Endodermal cell (in vitro differentiated cells): ENCODE results near the gene PDZRN4. TPM values are rescaled to one million over a fixed set of nuclear protein-coding genes. Genes with fewer than 3 reads are reported as not detected.
A peak's percentile ranks its signal among the peaks of the same experiment; 100 is the strongest.
"Not testable (repeated sequence)": the region's sequence is repeated elsewhere in the genome, so short reads cannot be mapped to it uniquely, and the experiment has no call there.

ENCODE experiments used
- DNase-seq: peaks from one replicate; pipeline ENCODE4 v3.0.0-alpha.2; 2017
- H3K27ac ChIP-seq: 2 replicates; pipeline ENCODE4 v1.5.1; 2013; ENCODE audit warnings: mild to moderate bottlenecking, low read depth, low read length, moderate library complexity
- H3K27me3 ChIP-seq: 2 replicates; pipeline ENCODE4 v1.6.1; 2013; ENCODE audit warnings: mild to moderate bottlenecking, low read length, moderate library complexity; ENCODE audit not compliant: insufficient read depth, control insufficient read depth, poor library complexity, severe bottlenecking
- H3K36me3 ChIP-seq: 2 replicates; pipeline ENCODE4 v1.7.0; 2013; ENCODE audit warnings: mild to moderate bottlenecking, low read length, moderate library complexity; ENCODE audit not compliant: control insufficient read depth, insufficient read depth
- H3K4me1 ChIP-seq: one replicate; pipeline ENCODE4 v1.7.0; 2013; ENCODE audit warnings: low read length; ENCODE audit not compliant: control insufficient read depth, insufficient read depth
- H3K4me3 ChIP-seq: 2 replicates; pipeline ENCODE4 v1.5.1; 2013; ENCODE audit warnings: mild to moderate bottlenecking, low read length, moderate library complexity
- H3K9ac ChIP-seq: 2 replicates; pipeline ENCODE4 v1.6.1; 2013; ENCODE audit warnings: mild to moderate bottlenecking, low read length, moderate library complexity; ENCODE audit not compliant: poor library complexity, severe bottlenecking; ENCODE audit errors: extremely low read depth
- H3K9me3 ChIP-seq: 2 replicates; pipeline ENCODE4 v1.6.1; 2013; ENCODE audit warnings: mild to moderate bottlenecking, low read length, moderate library complexity; ENCODE audit not compliant: control insufficient read depth
- H3K27ac Mint-ChIP-seq: 2 replicates; pipeline ENCODE4 v1.8.0; 2020; ENCODE audit warnings: mixed read lengths
- H3K27me3 Mint-ChIP-seq: 2 replicates; pipeline ENCODE4 v1.8.0; 2021; ENCODE audit warnings: mild to moderate bottlenecking, mixed read lengths; ENCODE audit not compliant: insufficient read depth
- H3K36me3 Mint-ChIP-seq: 2 replicates; pipeline ENCODE4 v1.8.0; 2020; ENCODE audit warnings: low read depth, mixed read lengths
- H3K4me1 Mint-ChIP-seq: 2 replicates; pipeline ENCODE4 v1.8.0; 2020; ENCODE audit warnings: mixed read lengths
- H3K4me3 Mint-ChIP-seq: 2 replicates; pipeline ENCODE4 v1.8.0; 2020; ENCODE audit warnings: mild to moderate bottlenecking, moderate library complexity, mixed read lengths
- H3K9me3 Mint-ChIP-seq: 2 replicates; pipeline ENCODE4 v1.8.0; 2020; ENCODE audit warnings: mild to moderate bottlenecking, mixed read lengths
- WGBS, 2 experiments: methylation state at CpG; one replicate each; pipeline versions ENCODE4 v1.1.5 to v1.1.7; 2013; ENCODE audit warnings: missing lambda C conversion rate in 2 of 2, mixed read lengths in 1 of 2; ENCODE audit not compliant: insufficient coverage in 1 of 2, insufficient read length in 1 of 2; 5-methylcytosine and 5-hydroxymethylcytosine counted together
- total RNA-seq, 2 donors: library from RNA; stranded (reverse); fragmentation: NEBNext Ultra II Directional in 1 of 2; extraction: Animal tissue kit (Norgen Biotek cat#: 25700) in 1 of 2; gene quantifications; 2 replicates in 1 of 2; 3 replicates in 1 of 2; pipeline ENCODE4 v1.2.1, GENCODE V29; 2021
- TF ChIP-seq, protein P1 (sequence below): fragments of 200-600 bp; sonication (generic); conservative IDR thresholded peaks from 2 replicates; pipeline ENCODE4 v1.5.0; 2021; ENCODE audit warnings: antibody characterized with exemption, mild to moderate bottlenecking

The PDZRN4 gene
- total RNA-seq, 2 donors from 2014 or later, result 1.6 to 1.9 TPM

DNA sequence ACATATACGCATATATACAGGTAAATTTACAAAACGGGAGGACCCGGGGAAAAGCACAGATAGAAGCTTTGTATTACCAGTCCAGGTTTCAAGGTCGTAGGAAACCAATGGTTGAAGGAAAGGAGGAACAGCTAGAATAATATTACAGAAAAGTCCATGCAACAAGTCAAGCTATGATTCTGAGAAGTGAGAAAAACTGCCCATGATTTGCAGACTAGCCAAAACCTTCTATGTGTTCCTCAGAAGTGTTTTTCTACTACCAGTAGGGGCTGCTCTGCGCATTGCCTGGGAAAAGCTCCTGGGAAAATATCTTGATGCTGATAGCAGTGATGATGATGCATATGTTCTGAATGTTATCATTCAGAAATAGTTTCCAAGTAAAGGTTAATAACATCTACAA lies 2.2 kb downstream of the PDZRN4 start:
- no peaks in the 10 kb centered on the region for H3K9me3 Mint-ChIP-seq
- 17 to 35% methylated on average over 1 to 5 of the region's 5 CpGs for WGBS, 2 experiments
- H3K36me3 ChIP-seq, result no peaks in the 10 kb centered on the region
- H3K4me1 Mint-ChIP-seq, result peaks cover 5% of the 10 kb centered on the region
- TF ChIP-seq, protein P1, sequence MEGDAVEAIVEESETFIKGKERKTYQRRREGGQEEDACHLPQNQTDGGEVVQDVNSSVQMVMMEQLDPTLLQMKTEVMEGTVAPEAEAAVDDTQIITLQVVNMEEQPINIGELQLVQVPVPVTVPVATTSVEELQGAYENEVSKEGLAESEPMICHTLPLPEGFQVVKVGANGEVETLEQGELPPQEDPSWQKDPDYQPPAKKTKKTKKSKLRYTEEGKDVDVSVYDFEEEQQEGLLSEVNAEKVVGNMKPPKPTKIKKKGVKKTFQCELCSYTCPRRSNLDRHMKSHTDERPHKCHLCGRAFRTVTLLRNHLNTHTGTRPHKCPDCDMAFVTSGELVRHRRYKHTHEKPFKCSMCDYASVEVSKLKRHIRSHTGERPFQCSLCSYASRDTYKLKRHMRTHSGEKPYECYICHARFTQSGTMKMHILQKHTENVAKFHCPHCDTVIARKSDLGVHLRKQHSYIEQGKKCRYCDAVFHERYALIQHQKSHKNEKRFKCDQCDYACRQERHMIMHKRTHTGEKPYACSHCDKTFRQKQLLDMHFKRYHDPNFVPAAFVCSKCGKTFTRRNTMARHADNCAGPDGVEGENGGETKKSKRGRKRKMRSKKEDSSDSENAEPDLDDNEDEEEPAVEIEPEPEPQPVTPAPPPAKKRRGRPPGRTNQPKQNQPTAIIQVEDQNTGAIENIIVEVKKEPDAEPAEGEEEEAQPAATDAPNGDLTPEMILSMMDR, result peak; percentile 78
- H3K27me3 ChIP-seq, result peaks cover 40% of the 10 kb centered on the region
- H3K4me1 ChIP-seq, result peaks cover 3% of the 10 kb centered on the region
- H3K36me3 Mint-ChIP-seq, result no peaks in the 10 kb centered on the region
- H3K4me3 ChIP-seq, result peak overlapping the region; percentile 65
- H3K9ac ChIP-seq, result no peak overlapping the region
- peaks cover 51% of the 10 kb centered on the region for H3K27me3 Mint-ChIP-seq
- no peak overlapping the region for H3K4me3 Mint-ChIP-seq
- H3K9me3 ChIP-seq, result no peaks in the 10 kb centered on the region
- peak; percentile 65 for DNase-seq
- no peak overlapping the region for H3K27ac Mint-ChIP-seq
- H3K27ac ChIP-seq, result no peak overlapping the region

DNA sequence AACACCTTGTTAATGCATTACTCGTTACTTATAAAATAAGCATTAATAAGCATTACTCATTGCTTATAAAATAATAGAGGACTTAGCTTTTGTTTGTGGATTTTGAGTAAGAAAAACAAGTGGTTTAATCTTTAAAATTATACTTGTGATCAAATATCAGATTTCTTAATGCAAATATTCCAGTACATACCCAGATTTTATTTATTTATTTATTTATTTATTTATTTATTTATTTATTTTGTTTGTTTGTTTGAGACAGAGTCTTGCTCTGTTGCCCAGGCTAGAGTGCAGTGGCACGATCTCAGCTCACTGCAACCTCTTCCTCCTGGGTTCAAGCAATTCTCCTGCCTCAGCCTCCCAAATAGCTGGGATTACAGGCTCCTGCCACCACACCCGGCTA lies 3.4 kb downstream of the PDZRN4 start:
- peaks cover 40% of the 10 kb centered on the region for H3K27me3 ChIP-seq
- not testable (repeated sequence) for H3K9me3 ChIP-seq, H3K9ac ChIP-seq, H3K9me3 Mint-ChIP-seq, H3K36me3 Mint-ChIP-seq, H3K27ac ChIP-seq, H3K4me1 ChIP-seq, H3K27ac Mint-ChIP-seq, H3K4me3 Mint-ChIP-seq, H3K4me1 Mint-ChIP-seq, H3K4me3 ChIP-seq, DNase-seq, H3K36me3 ChIP-seq
- peaks cover 42% of the 10 kb centered on the region for H3K27me3 Mint-ChIP-seq
- 88% methylated on average over 2 of the region's 3 CpGs; no CpG with 5 or more reads in 1 of the 2 experiments for WGBS, 2 experiments

DNA sequence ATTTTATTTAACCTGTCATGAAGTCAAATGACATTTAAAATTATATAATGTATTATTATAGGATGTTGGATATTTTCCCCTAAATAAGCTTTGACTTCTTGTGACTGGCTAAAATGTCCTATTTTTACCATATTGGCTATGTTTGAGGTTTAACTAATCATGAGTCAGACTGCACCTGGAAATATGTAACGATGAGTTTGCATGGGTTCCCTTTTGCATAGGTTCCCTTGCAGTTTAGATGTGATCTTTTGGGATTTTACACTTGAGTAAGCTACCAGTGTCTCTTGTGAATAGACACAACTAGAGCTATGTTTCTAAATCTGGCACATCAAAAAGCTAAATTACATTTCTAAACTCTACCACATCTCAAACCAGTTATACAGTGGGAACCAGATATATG lies 5.2 kb downstream of the PDZRN4 start:
- H3K27ac ChIP-seq, result no peak overlapping the region
- H3K9me3 ChIP-seq, result no peaks in the 10 kb centered on the region
- H3K4me3 Mint-ChIP-seq, result no peak overlapping the region
- H3K4me3 ChIP-seq, result no peak overlapping the region
- H3K36me3 Mint-ChIP-seq, result no peaks in the 10 kb centered on the region
- no peak overlapping the region for H3K27ac Mint-ChIP-seq
- H3K4me1 ChIP-seq, result peaks cover 3% of the 10 kb centered on the region
- H3K36me3 ChIP-seq, result no peaks in the 10 kb centered on the region
- H3K27me3 Mint-ChIP-seq, result peaks cover 24% of the 10 kb centered on the region
- H3K9me3 Mint-ChIP-seq, result no peaks in the 10 kb centered on the region
- H3K4me1 Mint-ChIP-seq, result no peaks in the 10 kb centered on the region
- H3K27me3 ChIP-seq, result peaks cover 23% of the 10 kb centered on the region
- DNase-seq, result no peak
- H3K9ac ChIP-seq, result no peak overlapping the region
- TF ChIP-seq, protein P1, result no peak
- WGBS, 2 experiments, result 100% methylated on average over 1 of the region's 1 CpG

DNA sequence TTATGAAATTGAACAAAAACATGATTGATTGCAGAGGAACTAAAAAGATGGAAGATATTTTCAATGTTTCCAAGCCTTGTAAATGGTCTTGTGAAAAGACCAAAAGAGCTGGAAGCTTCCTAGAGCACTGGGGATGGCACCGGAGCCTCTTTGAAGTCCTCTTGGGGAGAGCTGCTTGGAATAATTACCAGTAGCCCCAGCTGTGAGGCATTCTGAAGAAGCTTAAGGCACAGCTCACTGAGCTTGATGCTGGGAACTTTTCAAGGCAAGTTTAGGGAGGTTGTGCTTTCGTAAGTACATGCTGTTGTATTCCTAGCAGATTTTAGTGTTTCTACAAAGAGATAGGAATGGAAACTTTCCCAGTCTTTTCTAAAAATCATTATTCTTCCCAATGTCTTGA lies 13.9 kb downstream of the PDZRN4 start:
- no peaks in the 10 kb centered on the region for H3K36me3 Mint-ChIP-seq
- H3K4me1 ChIP-seq, result no peaks in the 10 kb centered on the region
- H3K4me1 Mint-ChIP-seq, result no peaks in the 10 kb centered on the region
- H3K27ac ChIP-seq, result no peak overlapping the region
- H3K27me3 Mint-ChIP-seq, result no peaks in the 10 kb centered on the region
- H3K9me3 ChIP-seq, result no peaks in the 10 kb centered on the region
- 72 to 75% methylated on average over 2 of the region's 2 CpGs for WGBS, 2 experiments
- H3K9me3 Mint-ChIP-seq, result no peaks in the 10 kb centered on the region
- H3K27me3 ChIP-seq, result no peaks in the 10 kb centered on the region
- no peak overlapping the region for H3K4me3 Mint-ChIP-seq
- H3K9ac ChIP-seq, result no peak overlapping the region
- TF ChIP-seq, protein P1, result no peak
- no peak overlapping the region for H3K4me3 ChIP-seq
- no peak for DNase-seq
- no peaks in the 10 kb centered on the region for H3K36me3 ChIP-seq
- no peak overlapping the region for H3K27ac Mint-ChIP-seq
